ENCODE results near the gene IL13RA1.

- TF ChIP-seq POLR2AphosphoS2 (IDR thresholded peaks at IDR 0.05; ENCODE audit: low read depth, low read length) = no peak
- no peak for TF ChIP-seq POLR2AphosphoS5 (IDR thresholded peaks at IDR 0.05; ENCODE audit: low read depth, low read length)
- no peak for TF ChIP-seq TAF1 (CRISPR knock-in tag; IDR thresholded peaks at IDR 0.05)
- no peak for TF ChIP-seq PREB (CRISPR knock-in tag; IDR thresholded peaks at IDR 0.05)
- no peak for TF ChIP-seq JUN (CRISPR knock-in tag; IDR thresholded peaks at IDR 0.05)
- no peak for TF ChIP-seq ZNF501 (CRISPR knock-in tag; IDR thresholded peaks at IDR 0.05)
- TF ChIP-seq NFYB (CRISPR knock-in tag; IDR thresholded peaks at IDR 0.05) = no peak
- TF ChIP-seq SKIL (CRISPR knock-in tag; IDR thresholded peaks at IDR 0.05; ENCODE audit: borderline replicate concordance) = no peak
- TF ChIP-seq HNF4G (IDR thresholded peaks at IDR 0.05; ENCODE audit: borderline replicate concordance, low read depth, low read length) = no peak
- TF ChIP-seq HNF4G (CRISPR knock-in tag; IDR thresholded peaks at IDR 0.05; ENCODE audit: borderline replicate concordance, low read depth) = no peak
- no peak for TF ChIP-seq CHD2 (IDR thresholded peaks at IDR 0.05; ENCODE audit: low read depth, low read length)
- no peak for TF ChIP-seq TSC22D2 (CRISPR knock-in tag; IDR thresholded peaks at IDR 0.05; ENCODE audit: borderline replicate concordance)
- TF ChIP-seq BRF2 (CRISPR knock-in tag; IDR thresholded peaks at IDR 0.05) = no peak
- no peak for TF ChIP-seq ATF1 (CRISPR knock-in tag; IDR thresholded peaks at IDR 0.05)
Measured at GRCh38 chrX:118740276-118740889, 13.0 kb downstream of the IL13RA1 start.
